Right lobe of liver (tissue), 4 donors: ENCODE measurements around the gene ANO7.

Experiments
- POLR2A ChIP-seq: fragments of 450-650 bp; IDR thresholded peaks from one replicate; pipeline ENCODE4 v1.6.1; 2017; ENCODE audit warnings: antibody characterized with exemption, mild to moderate bottlenecking
- TF ChIP-seq, protein P1 (sequence below), 4 donors: fragments of 200-600 bp in 3 of 4; fragments of 450-650 bp in 1 of 4; IDR thresholded peaks; one replicate each; pipeline versions ENCODE4 v1.5.1 to v1.8.0; 2016 to 2022; ENCODE audit warnings: antibody characterized with exemption in 4 of 4, mild to moderate bottlenecking in 2 of 4
- donor health status: DM: no; HTN: no; CAD: no.
- donor health status: DM: no; HTN: no; CAD: no.
- donor health status: DM: no; HTN: yes; CAD: no.

DNA sequence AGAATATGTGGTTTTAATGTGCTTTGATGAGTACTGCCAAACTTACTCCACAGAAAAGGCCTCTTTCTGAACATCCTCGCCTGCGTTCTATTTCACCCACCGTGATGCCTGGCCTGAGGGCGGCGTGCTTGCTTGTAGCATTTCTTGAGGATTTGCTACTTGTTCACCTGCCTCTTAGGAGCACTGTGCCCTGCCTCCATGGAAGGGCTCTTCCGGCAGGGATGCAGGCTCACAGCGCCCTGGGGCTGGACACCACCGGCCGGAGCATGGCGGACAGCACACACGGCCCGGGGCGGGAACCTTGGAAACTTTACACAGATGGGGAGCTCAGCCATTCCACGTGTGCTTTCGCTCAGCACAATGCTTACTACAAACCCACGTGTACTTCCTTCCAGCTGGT lies 37.1 kb downstream of the ANO7 start:
- TF ChIP-seq, protein P1, sequence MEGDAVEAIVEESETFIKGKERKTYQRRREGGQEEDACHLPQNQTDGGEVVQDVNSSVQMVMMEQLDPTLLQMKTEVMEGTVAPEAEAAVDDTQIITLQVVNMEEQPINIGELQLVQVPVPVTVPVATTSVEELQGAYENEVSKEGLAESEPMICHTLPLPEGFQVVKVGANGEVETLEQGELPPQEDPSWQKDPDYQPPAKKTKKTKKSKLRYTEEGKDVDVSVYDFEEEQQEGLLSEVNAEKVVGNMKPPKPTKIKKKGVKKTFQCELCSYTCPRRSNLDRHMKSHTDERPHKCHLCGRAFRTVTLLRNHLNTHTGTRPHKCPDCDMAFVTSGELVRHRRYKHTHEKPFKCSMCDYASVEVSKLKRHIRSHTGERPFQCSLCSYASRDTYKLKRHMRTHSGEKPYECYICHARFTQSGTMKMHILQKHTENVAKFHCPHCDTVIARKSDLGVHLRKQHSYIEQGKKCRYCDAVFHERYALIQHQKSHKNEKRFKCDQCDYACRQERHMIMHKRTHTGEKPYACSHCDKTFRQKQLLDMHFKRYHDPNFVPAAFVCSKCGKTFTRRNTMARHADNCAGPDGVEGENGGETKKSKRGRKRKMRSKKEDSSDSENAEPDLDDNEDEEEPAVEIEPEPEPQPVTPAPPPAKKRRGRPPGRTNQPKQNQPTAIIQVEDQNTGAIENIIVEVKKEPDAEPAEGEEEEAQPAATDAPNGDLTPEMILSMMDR (IDR thresholded peaks at IDR 0.05): no peak
- no peak for TF ChIP-seq POLR2A
